ENCODE data around the gene SLC44A3.

SLC44A3 gene

GRCh38 chr1:94819945-94820746 is at the start of gene SLC44A3:
TSS of gene SLC44A3 (plus strand) at chr1:94820357. CDS start at chr1:94820452, 95 bp downstream.
- DNase-seq: peak in 17 of 56 donors; percentile 10 to 58 (median 25)

GRCh38 chr1:94772230-94772641 is 47.9 kb upstream of the SLC44A3 start:
- DNase-seq: no peak

- DNase-seq: no peak
These were observed 47.3 kb upstream of the SLC44A3 start for GRCh38 chr1:94772845-94773244.

GRCh38 chr1:94773296-94773809 is 46.8 kb upstream of the SLC44A3 start:
- no peak for DNase-seq

GRCh38 chr1:94773931-94774422 is 46.2 kb upstream of the SLC44A3 start:
- no peak for DNase-seq

GRCh38 chr1:94776474-94776873 is 43.7 kb upstream of the SLC44A3 start:
- no peak for DNase-seq

GRCh38 chr1:94777281-94777680 is 42.9 kb upstream of the SLC44A3 start:
- no peak for DNase-seq

- DNase-seq: no peak
These were observed 41.3 kb upstream of the SLC44A3 start for GRCh38 chr1:94778808-94779207.

- peak in 35 of 56 donors; percentile 4 to 79 (median 36) for DNase-seq
These were observed 36.6 kb upstream of the SLC44A3 start for GRCh38 chr1:94783342-94784189.

- DNase-seq: no peak
These were observed 36.0 kb upstream of the SLC44A3 start for GRCh38 chr1:94784190-94784515.

GRCh38 chr1:94787691-94788090 is 32.5 kb upstream of the SLC44A3 start:
- DNase-seq: no peak

- no peak for DNase-seq
These were observed 29.9 kb upstream of the SLC44A3 start for GRCh38 chr1:94790246-94790645.

- DNase-seq: no peak
These were observed 29.5 kb upstream of the SLC44A3 start for GRCh38 chr1:94790670-94791069.

GRCh38 chr1:94792473-94793295 is 27.5 kb upstream of the SLC44A3 start:
- no peak for DNase-seq

- no peak for DNase-seq
These were observed 26.9 kb upstream of the SLC44A3 start for GRCh38 chr1:94793296-94793656.

- no peak for DNase-seq
These were observed 24.7 kb upstream of the SLC44A3 start for GRCh38 chr1:94795434-94795833.

- no peak for DNase-seq
These were observed 23.9 kb upstream of the SLC44A3 start for GRCh38 chr1:94796266-94796665.

GRCh38 chr1:94797291-94797690 is 22.9 kb upstream of the SLC44A3 start:
- no peak for DNase-seq

- DNase-seq: no peak
These were observed 22.1 kb upstream of the SLC44A3 start for GRCh38 chr1:94798054-94798453.

GRCh38 chr1:94798462-94798861 is 21.7 kb upstream of the SLC44A3 start:
- DNase-seq: no peak

- no peak for DNase-seq
These were observed 21.0 kb upstream of the SLC44A3 start for GRCh38 chr1:94799206-94799605.
